ENCODE results near the gene RUNX3.

GRCh38 chr1:24967962-24968361 lies 37.9 kb upstream of the RUNX3 start:
- TF ChIP-seq CTCF (IDR thresholded peaks at IDR 0.05) = no peak
- no peak for TF ChIP-seq POLR2A (IDR thresholded peaks at IDR 0.05)
- no peak for TF ChIP-seq POLR2AphosphoS5 (IDR thresholded peaks at IDR 0.05)
- no peak for TF ChIP-seq EP300 (IDR thresholded peaks at IDR 0.05)

Measured in sigmoid colon (tissue), 4 donors.